ENCODE measurements around the gene CYSRT1. TPM values are rescaled to one million over a fixed set of nuclear protein-coding genes. Genes with fewer than 3 reads are reported as not detected.

CYSRT1 gene
- total RNA-seq, 2 experiments from 2014 or later, result 0.45 to 0.55 TPM

DNA sequence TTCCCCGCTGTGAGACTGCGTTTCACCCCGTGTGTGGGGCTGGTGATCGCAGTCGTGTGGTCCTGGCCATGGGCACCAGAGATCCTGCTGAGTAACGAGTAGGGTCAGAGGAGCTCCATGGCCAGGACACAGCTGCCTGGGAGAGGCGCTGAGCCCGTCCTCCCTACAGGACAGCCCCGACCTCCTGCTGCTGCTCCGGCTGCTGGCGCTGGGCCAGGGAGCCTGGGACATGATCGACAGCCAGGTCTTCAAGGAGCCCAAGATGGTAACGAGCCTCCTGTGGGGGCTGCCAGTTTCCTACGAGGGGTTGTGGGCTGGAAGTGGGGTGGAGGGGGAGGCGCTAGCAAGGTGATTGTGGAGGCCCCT lies 41.2 kb downstream of the CYSRT1 start:
- DNase-seq, result no peak
- H3K4me3 Mint-ChIP-seq, result no peak overlapping the region
- POLR2A ChIA-PET, result no interaction called here
- no peaks in the 10 kb centered on the region for H3K27me3 Mint-ChIP-seq
- no peaks in the 10 kb centered on the region for H3K9me3 Mint-ChIP-seq
- peaks cover 8% of the 10 kb centered on the region for H3K4me1 Mint-ChIP-seq
- no peak overlapping the region for H3K27ac Mint-ChIP-seq
- ATAC-seq (ENCODE audit: low read depth), result no peak
- peaks cover 20% of the 10 kb centered on the region for H3K36me3 Mint-ChIP-seq

DNA sequence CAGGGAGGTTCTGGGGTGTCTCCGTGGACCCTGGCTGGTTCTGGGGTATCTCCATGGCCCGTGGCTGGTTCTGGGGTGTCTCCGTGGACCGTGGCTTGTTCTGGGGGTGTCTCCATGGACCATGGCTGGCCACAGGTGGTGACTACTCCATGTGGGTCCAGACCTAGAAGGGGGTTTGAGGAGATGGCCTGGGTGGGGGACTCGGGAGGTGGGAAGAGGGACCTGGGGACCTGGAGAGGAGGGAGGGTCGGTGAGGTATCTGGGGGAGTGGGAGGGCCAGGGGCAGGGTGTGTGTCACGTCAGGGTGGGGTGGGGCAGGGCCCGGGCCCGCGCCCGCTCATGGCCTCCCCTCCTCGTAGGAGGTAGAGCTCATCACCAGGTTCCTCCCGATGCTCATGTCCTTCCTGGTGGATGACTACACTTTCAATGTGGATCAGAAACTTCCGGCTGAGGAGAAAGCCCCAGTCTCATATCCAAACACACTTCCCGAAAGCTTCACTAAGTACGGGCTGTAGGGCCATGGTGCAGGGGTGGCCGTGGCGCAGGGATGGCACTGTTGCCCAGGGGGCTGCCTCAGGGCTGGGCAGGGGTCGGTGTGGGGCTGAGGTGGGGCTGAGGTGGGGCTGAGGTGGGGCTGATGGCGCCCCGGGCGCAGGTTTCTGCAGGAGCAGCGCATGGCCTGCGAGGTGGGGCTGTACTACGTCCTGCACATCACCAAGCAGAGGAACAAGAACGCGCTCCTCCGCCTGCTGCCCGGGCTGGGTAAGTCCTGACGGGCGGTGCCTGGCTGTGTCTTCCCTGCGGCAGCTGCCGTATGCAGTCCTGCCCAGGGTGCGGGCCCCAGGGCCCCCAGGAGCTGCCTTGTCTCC lies 41.8 kb downstream of the CYSRT1 start:
- H3K4me1 Mint-ChIP-seq, result peaks cover 12% of the 10 kb centered on the region
- no peak overlapping the region for H3K4me3 Mint-ChIP-seq
- no peak for ATAC-seq (ENCODE audit: low read depth)
- POLR2A ChIA-PET, result no interaction called here
- H3K9me3 Mint-ChIP-seq, result no peaks in the 10 kb centered on the region
- no peaks in the 10 kb centered on the region for H3K27me3 Mint-ChIP-seq
- DNase-seq, result no peak
- H3K36me3 Mint-ChIP-seq, result peaks cover 21% of the 10 kb centered on the region
- H3K27ac Mint-ChIP-seq, result no peak overlapping the region

DNA sequence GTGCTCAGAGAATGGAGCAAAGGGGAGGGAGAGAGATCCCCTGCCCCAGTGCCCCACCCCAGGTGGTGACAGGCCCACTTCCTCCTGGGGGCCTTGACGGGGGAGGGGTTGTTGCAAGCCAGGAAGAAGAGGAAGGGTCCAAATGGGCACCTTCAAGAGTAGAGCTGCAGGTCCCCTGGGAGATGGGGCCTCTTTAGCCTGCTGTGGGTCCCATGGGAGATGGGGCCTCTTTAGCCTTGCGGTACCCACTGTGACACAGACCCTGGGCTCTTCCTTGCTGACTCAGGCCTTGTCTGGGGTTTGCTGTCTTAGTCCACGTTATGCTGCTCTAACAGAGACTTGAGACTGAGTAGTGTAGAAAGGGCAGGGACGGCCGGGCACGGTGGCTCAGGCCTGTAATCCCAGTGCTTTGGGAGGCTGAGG lies 43.0 kb downstream of the CYSRT1 start:
- no peak overlapping the region for H3K27ac Mint-ChIP-seq
- H3K4me1 Mint-ChIP-seq, result peaks cover 12% of the 10 kb centered on the region
- no peaks in the 10 kb centered on the region for H3K9me3 Mint-ChIP-seq
- no peaks in the 10 kb centered on the region for H3K27me3 Mint-ChIP-seq
- DNase-seq, result no peak
- no peak overlapping the region for H3K4me3 Mint-ChIP-seq
- peaks cover 21% of the 10 kb centered on the region for H3K36me3 Mint-ChIP-seq
- POLR2A ChIA-PET, result no interaction called here
- no peak for ATAC-seq (ENCODE audit: low read depth)

DNA sequence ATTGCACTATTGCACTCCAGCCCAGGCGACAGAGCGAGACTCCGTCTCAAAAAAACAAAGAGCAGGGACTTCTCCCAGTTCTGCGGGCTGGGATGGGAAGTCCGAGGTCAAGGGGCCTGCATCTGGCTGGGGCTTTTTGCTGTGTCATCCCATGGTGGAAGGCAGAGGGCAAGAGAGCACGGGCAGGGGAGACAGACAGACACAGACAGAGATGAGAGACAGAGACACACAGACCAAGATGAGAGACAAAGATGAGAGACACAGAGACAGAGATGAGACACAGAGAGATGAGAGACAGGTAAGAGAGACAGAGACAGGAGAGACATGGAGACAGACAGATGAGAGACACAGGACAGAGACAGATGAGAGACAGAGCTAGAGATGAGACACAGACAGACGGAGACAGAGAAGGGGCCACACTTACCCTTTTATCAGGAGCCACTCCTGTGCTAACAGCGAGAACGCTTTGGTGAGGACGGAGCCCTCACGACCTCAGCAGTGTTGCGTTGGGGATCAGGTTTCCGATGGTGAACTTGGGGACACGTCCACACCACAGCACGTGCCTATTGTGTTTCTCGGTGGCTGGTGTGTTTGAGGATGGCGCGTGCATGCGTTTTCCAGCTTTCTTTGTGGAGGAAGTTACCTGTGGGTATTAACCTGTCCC lies 43.7 kb downstream of the CYSRT1 start:
- no peak for DNase-seq
- H3K4me1 Mint-ChIP-seq, result peaks cover 12% of the 10 kb centered on the region
- no peak for ATAC-seq (ENCODE audit: low read depth)
- H3K27me3 Mint-ChIP-seq, result no peaks in the 10 kb centered on the region
- H3K4me3 Mint-ChIP-seq, result no peak overlapping the region
- POLR2A ChIA-PET, result interaction anchor here (0.7 to 1.3 kb wide), 2 partner anchors 13 to 28 kb away, joined by 3 read pairs; partner anchors contain the start of gene TUBB4B
- H3K27ac Mint-ChIP-seq, result no peak overlapping the region
- peaks cover 21% of the 10 kb centered on the region for H3K36me3 Mint-ChIP-seq
- H3K9me3 Mint-ChIP-seq, result no peaks in the 10 kb centered on the region

DNA sequence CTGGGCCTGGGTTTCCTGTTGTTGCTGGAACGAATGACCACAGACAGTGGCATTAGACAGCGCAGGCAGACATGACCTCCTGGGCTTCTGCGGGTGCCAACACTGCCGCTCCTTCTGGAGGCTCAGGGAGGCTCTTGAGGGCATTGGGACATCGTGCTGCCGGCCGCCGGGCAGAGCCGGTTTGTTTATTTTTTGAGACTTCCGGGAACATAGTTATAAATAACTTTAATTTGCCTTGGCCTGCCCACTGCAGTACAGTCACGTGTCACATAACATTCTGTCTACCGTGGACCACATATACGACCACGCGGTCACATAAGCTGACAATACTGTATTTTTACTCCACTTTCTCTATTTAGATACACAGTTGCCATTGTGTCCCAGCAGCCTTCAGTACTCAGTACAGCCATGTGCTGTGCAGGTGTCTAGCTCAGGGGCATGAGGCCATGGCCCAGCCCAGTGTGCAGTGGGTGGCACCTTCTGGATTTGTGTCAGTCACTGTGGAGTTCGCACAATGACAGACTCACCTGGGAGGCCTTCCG lies 44.3 kb downstream of the CYSRT1 start:
- Mint-ChIP-seq H3K27me3 (no peaks in the 10 kb centered on the region), H3K4me3 (no peak overlapping the region), H3K27ac (no peak overlapping the region), H3K9me3 (no peaks in the 10 kb centered on the region), H3K4me1 (peaks cover 12% of the 10 kb centered on the region), H3K36me3 (peaks cover 22% of the 10 kb centered on the region)
- POLR2A ChIA-PET, result interaction anchor here (0.7 to 1.3 kb wide), 3 partner anchors 9 to 29 kb away, joined by 3 read pairs; partner anchors contain the start of genes TOR4A and TUBB4B
- DNase-seq (no peak), ATAC-seq (ENCODE audit: low read depth) (no peak)

DNA sequence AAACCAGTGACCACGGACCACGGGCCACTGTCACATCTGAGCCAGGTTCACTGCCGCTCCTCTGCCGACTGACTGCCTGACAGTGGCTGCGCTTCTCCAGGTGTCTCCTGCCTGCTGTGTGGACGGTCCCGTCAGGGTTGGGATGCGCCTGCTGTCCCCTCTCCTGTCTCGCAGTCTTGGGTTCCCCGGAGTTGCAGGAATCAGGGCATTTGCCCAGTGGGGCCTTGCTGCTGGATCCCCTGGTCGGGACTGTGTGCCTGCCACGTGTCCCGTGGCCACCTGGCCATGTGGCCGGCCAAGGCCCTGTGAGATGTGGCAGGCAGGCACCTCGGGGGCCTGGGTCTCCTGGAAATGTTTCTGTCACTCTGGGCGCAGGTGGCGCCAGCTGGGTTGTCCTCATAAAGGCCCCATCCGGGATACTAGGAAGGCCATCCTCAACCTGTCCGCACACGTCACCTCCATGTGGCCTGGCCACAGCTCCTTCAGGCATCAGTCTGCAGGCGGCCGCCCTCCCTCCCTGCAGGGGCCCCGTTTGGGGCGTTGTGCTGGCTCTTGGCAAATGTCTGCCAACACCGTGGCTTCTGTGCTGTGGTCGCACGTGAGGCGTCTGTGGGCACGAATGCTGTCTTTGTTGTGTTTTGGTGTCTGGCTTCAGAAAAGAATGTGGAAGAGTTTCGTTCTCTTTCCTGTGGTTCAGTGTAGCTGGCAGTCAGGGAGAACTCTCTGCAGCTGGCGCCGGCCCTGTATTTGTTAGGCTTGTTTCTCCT lies 46.1 kb downstream of the CYSRT1 start:
- DNase-seq (peak; percentile 60), ATAC-seq (ENCODE audit: low read depth) (peak; percentile 48)
- Mint-ChIP-seq H3K27me3 (no peaks in the 10 kb centered on the region), H3K36me3 (peaks cover 24% of the 10 kb centered on the region), H3K27ac (no peak overlapping the region), H3K4me3 (no peak overlapping the region), H3K4me1 (peaks cover 13% of the 10 kb centered on the region), H3K9me3 (no peaks in the 10 kb centered on the region)
- POLR2A ChIA-PET, result interaction anchor here (0.9 kb wide), 1 partner anchor 30 kb away, joined by 5 read pairs; the partner anchor contains the start of gene TUBB4B

DNA sequence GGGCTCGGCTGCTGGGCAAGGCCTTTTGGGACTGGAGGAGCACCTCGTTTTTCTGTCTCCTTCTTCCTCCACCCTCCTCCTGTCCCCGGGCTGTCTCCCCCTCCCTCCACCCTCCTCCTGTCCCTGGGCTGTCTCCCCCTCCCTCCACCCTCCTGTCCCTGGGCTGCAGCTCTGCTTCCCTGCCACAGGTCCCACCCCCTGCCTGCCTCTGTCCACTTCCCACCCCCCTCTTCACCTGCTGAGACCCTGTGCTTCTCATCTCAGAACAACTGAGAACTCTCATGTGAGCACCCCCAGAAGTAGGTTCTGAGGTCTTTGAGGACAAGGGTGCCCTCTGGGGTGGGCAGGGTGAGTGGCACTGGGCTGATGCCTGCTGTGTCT lies 46.7 kb downstream of the CYSRT1 start:
- DNase-seq, result no peak
- POLR2A ChIA-PET, result interaction anchor here (0.9 kb wide), 1 partner anchor 31 kb away, joined by 5 read pairs; the partner anchor contains the start of gene TUBB4B
- H3K27me3 Mint-ChIP-seq, result no peaks in the 10 kb centered on the region
- H3K4me1 Mint-ChIP-seq, result peaks cover 13% of the 10 kb centered on the region
- no peaks in the 10 kb centered on the region for H3K9me3 Mint-ChIP-seq
- no peak for ATAC-seq (ENCODE audit: low read depth)
- no peak overlapping the region for H3K4me3 Mint-ChIP-seq
- H3K27ac Mint-ChIP-seq, result no peak overlapping the region
- H3K36me3 Mint-ChIP-seq, result peaks cover 24% of the 10 kb centered on the region

DNA sequence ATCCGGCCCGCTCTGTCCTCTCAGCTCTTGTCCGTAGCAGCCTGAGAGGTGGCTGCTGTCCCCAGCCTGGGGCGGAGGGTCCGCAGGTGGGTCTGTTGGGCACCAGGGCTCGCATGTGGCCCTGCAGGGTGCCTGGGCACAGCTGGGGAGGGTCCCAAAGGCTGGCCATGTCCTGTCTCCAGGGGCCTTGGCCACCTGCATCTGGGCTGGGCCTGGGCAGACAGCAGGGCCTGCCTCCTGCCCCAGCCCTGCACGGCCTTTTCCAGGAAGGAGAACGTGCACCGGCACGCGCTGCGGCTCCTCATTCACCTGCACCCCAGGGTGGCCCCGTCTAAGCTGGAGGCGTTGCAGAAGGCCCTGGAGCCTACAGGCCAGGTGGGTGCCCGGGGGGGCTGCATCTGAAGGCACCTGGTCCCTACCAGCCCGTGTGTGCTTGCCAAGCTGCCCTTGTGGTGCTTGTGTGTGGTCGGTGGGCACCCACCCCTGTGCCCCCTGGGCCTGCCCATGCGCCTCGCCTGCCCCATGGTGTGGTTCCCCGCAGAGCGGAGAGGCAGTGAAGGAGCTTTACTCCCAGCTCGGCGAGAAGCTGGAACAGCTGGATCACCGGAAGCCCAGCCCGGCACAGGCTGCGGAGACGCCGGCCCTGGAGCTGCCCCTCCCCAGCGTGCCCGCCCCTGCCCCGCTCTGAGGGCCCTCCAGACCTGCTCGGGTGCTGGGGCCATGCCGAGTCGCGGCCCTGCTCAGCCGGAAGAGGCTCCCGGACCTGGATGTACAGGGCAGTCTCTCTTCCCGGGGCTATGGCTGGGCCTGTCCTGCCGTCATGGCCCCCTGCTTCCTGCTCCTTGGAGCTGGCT lies 47.5 kb downstream of the CYSRT1 start:
- ATAC-seq (ENCODE audit: low read depth) (no peak), DNase-seq (no peak)
- POLR2A ChIA-PET, result interaction anchor here (0.8 to 1.5 kb wide), 3 partner anchors 10 to 32 kb away, joined by 3 to 5 read pairs (median 4); partner anchors contain the start of gene TUBB4B
- Mint-ChIP-seq H3K4me1 (peaks cover 13% of the 10 kb centered on the region), H3K9me3 (no peaks in the 10 kb centered on the region), H3K27ac (no peak overlapping the region), H3K4me3 (no peak overlapping the region), H3K36me3 (peaks cover 22% of the 10 kb centered on the region), H3K27me3 (no peaks in the 10 kb centered on the region)

DNA sequence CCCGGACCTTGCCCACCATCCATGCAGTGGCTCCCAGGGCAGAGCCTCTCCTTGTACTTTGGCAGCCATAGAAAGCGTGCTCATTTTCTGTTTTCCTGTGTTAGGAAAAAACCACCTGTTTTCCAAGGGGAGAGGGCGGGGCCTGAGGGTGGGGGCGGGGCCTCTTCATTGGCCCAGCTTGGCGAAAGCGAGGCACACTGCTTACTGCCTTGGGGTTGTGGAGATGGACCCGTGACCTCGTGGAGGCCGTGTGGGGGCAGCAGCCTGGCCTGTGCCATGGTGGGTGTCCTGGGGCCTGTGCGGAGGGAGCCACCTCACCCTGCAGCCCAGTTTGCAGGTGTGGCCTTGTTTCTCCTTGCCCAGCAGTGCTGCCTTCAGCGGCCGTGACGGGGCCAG lies 48.1 kb downstream of the CYSRT1 start:
- H3K36me3 Mint-ChIP-seq, result peaks cover 22% of the 10 kb centered on the region
- DNase-seq (no peak), ATAC-seq (ENCODE audit: low read depth) (no peak)
- POLR2A ChIA-PET, result interaction anchor here (0.8 to 1.5 kb wide), 2 partner anchors 10 to 32 kb away, joined by 3 to 4 read pairs; partner anchors contain the start of gene TUBB4B
- no peak overlapping the region for H3K4me3 Mint-ChIP-seq
- no peaks in the 10 kb centered on the region for H3K27me3 Mint-ChIP-seq
- H3K4me1 Mint-ChIP-seq, result peaks cover 9% of the 10 kb centered on the region
- H3K27ac Mint-ChIP-seq, result no peak overlapping the region
- H3K9me3 Mint-ChIP-seq, result no peaks in the 10 kb centered on the region

DNA sequence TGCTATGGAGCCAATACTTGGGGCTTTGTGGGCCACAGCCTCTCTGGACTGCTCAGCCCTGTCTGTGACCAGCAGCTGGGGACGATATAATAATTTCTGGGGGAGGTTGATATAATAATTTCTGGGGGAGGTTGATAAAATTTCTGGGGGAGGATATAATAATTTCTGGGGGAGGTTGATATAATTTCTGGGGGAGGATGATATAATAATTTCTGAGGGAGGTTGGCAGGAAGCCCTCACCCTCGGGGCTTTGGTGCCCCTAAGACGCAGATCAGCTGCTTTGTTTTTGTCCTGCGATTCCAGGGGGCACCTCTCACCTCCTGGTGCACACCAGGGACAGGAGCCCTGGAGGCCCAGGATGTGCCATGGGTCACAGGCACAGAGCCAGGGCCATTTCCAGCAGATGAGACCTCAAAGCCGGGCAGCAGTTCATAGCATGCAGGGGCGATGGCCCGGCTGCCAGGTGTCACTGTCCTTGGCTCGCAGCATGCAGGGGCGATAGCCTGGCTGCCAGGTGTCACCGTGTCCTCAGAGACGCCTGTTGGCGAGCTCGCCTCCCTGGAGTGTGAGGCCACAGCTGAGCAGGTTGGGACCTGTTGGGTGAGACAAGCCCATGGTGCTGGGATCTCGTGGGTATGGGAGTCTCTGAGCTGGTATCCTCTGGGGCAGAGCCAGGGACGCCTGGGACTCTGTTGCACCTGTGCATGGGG lies 48.8 kb downstream of the CYSRT1 start:
- Mint-ChIP-seq H3K36me3 (peaks cover 16% of the 10 kb centered on the region), H3K27me3 (no peaks in the 10 kb centered on the region), H3K9me3 (no peaks in the 10 kb centered on the region), H3K27ac (no peak overlapping the region), H3K4me1 (peaks cover 7% of the 10 kb centered on the region), H3K4me3 (no peak overlapping the region)
- no peak for ATAC-seq (ENCODE audit: low read depth)
- POLR2A ChIA-PET, result interaction anchor here (1.5 kb wide), 1 partner anchor 33 kb away, joined by 3 read pairs; the partner anchor contains the start of gene TUBB4B
- peak; percentile 32 for DNase-seq

DNA sequence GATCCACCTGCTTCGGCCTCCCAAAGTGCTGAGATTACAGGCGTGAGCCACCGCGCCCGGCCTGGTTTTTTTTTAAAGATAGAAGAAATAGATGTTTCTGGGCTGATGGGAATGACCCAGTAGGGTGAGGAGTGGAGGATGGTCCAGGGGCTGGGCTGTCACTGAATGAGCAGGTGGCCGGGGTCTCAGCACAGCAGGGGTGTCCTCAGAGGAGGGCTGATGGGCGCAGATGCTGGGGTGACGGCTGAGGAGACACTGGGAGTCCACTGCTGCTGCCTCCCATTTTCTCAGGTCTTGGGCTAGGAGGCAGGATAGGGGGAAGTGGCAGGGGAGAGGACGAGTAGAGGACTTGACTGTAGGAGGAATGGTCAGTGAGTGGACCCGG lies 50.2 kb downstream of the CYSRT1 start:
- DNase-seq, result no peak
- H3K4me1 Mint-ChIP-seq, result peaks cover 7% of the 10 kb centered on the region
- H3K27ac Mint-ChIP-seq, result peak overlapping the region; percentile 10
- POLR2A ChIA-PET, result no interaction called here
- H3K27me3 Mint-ChIP-seq, result no peaks in the 10 kb centered on the region
- peaks cover 11% of the 10 kb centered on the region for H3K36me3 Mint-ChIP-seq
- H3K9me3 Mint-ChIP-seq, result no peaks in the 10 kb centered on the region
- no peak for ATAC-seq (ENCODE audit: low read depth)
- no peak overlapping the region for H3K4me3 Mint-ChIP-seq

All from activated naive CD8-positive, alpha-beta T cell treated with anti-CD3 and anti-CD28 coated beads, Interleukin-2, amount 10 ng/mL, durations not matched to agents 7 days and 5 days (primary cell).